ENCODE data around the gene TFF1. TPM values are rescaled to one million over a fixed set of nuclear protein-coding genes. Genes with fewer than 3 reads are reported as not detected.

Gene TFF1
- total RNA-seq, 3 donors from 2014 or later (not counting 1 experiment from before 2014, with no cell fraction given) = not detected

GRCh38 chr21:42317826-42318746, 48.2 kb downstream of the TFF1 start:
- Mint-ChIP-seq H3K4me1 (peaks cover 9 to 10% of the 10 kb centered on the region in 2 donors), H3K27me3 (ENCODE audit: low read depth in 2 of 2) (peaks cover 6% of the 10 kb centered on the region in 2 donors), H3K27ac (no peak overlapping the region), H3K9me3 (no peaks in the 10 kb centered on the region), H3K4me3 (no peak overlapping the region), H3K36me3 (no peaks in the 10 kb centered on the region)
- H3K4me3 ChIP-seq (ENCODE audit: low read length) = no peak overlapping the region
- WGBS (ENCODE audit: insufficient coverage) = 95% methylated on average over 20 of the region's 20 CpGs
- no peaks in the 10 kb centered on the region for H3K36me3 ChIP-seq (ENCODE audit: control insufficient read depth, insufficient read depth, low read length)
- ATAC-seq (no peak), DNase-seq (no peak)
- intact Hi-C loops (cut with micrococcal nuclease) = no loop called here
- TF ChIP-seq CTCF (IDR thresholded peaks at IDR 0.05) = no peak
- no peak overlapping the region for H3K27ac ChIP-seq (ENCODE audit: low read length)
- H3K27me3 ChIP-seq (ENCODE audit: control insufficient read depth, insufficient read depth, low read length) = no peaks in the 10 kb centered on the region
- H3K9me3 ChIP-seq (ENCODE audit: control insufficient read depth, insufficient read depth, low read length) = no peaks in the 10 kb centered on the region
- peaks cover 16% of the 10 kb centered on the region for H3K4me1 ChIP-seq (ENCODE audit: control insufficient read depth, insufficient read depth, low read length)

GRCh38 chr21:42317341-42317741, 49.0 kb downstream of the TFF1 start:
- TF ChIP-seq CTCF (IDR thresholded peaks at IDR 0.05) = no peak
- DNase-seq = no peak
- no peaks in the 10 kb centered on the region for H3K36me3 Mint-ChIP-seq
- no peak overlapping the region for H3K27ac ChIP-seq (ENCODE audit: low read length)
- H3K9me3 Mint-ChIP-seq = no peaks in the 10 kb centered on the region
- peaks cover 16% of the 10 kb centered on the region for H3K4me1 ChIP-seq (ENCODE audit: control insufficient read depth, insufficient read depth, low read length)
- H3K36me3 ChIP-seq (ENCODE audit: control insufficient read depth, insufficient read depth, low read length) = no peaks in the 10 kb centered on the region
- intact Hi-C loops (cut with micrococcal nuclease) = no loop called here
- no peaks in the 10 kb centered on the region for H3K9me3 ChIP-seq (ENCODE audit: control insufficient read depth, insufficient read depth, low read length)
- ATAC-seq = no peak
- no peaks in the 10 kb centered on the region for H3K27me3 ChIP-seq (ENCODE audit: control insufficient read depth, insufficient read depth, low read length)
- H3K27me3 Mint-ChIP-seq (ENCODE audit: low read depth in 2 of 2) = peaks cover 0 to 3% of the 10 kb centered on the region in 2 donors
- peaks cover 9 to 10% of the 10 kb centered on the region in 2 donors for H3K4me1 Mint-ChIP-seq
- no peak overlapping the region for H3K4me3 ChIP-seq (ENCODE audit: low read length)
- H3K4me3 Mint-ChIP-seq = no peak overlapping the region
- H3K27ac Mint-ChIP-seq = no peak overlapping the region
- WGBS (ENCODE audit: insufficient coverage) = 79% methylated on average over 8 of the region's 8 CpGs

- no peaks in the 10 kb centered on the region for H3K27me3 ChIP-seq (ENCODE audit: control insufficient read depth, insufficient read depth, low read length)
- H3K36me3 ChIP-seq (ENCODE audit: control insufficient read depth, insufficient read depth, low read length) = no peaks in the 10 kb centered on the region
- intact Hi-C loops (cut with micrococcal nuclease) = no loop called here
- no peak overlapping the region for H3K27ac ChIP-seq (ENCODE audit: low read length)
- Mint-ChIP-seq H3K27me3 (ENCODE audit: low read depth in 2 of 2) (peaks cover 0 to 3% of the 10 kb centered on the region in 2 donors), H3K4me1 (peaks cover 9 to 10% of the 10 kb centered on the region in 2 donors), H3K9me3 (no peaks in the 10 kb centered on the region), H3K36me3 (no peaks in the 10 kb centered on the region), H3K27ac (no peak overlapping the region), H3K4me3 (no peak overlapping the region)
- H3K4me3 ChIP-seq (ENCODE audit: low read length) = no peak overlapping the region
- ATAC-seq (no peak), DNase-seq (no peak)
- H3K4me1 ChIP-seq (ENCODE audit: control insufficient read depth, insufficient read depth, low read length) = peaks cover 16% of the 10 kb centered on the region
- WGBS (ENCODE audit: insufficient coverage) = 94% methylated on average over 16 of the region's 16 CpGs
- TF ChIP-seq CTCF (IDR thresholded peaks at IDR 0.05) = no peak
- no peaks in the 10 kb centered on the region for H3K9me3 ChIP-seq (ENCODE audit: control insufficient read depth, insufficient read depth, low read length)
Measured at GRCh38 chr21:42316891-42317290, 49.4 kb downstream of the TFF1 start.
